Upper lobe of left lung (tissue), 4 donors: ENCODE measurements around the gene RNU1-4.
"Not testable (repeated sequence)": the region's sequence is repeated elsewhere in the genome, so short reads cannot be mapped to it uniquely, and the experiment has no call there.

ENCODE experiments used
- CTCF ChIP-seq, 6 experiments: fragments of 450-650 bp in 4 of 6; fragments of 200-600 bp in 2 of 6; sonication (generic) in 2 of 6; IDR thresholded peaks; one replicate each; pipeline ENCODE4 v1.5.1; 2016 to 2019; ENCODE audit warnings: antibody characterized with exemption in 6 of 6
- POLR2A ChIP-seq, 4 donors: fragments of 450-650 bp; IDR thresholded peaks; one replicate each; pipeline ENCODE4 v1.5.1; 2016 to 2017; ENCODE audit warnings: antibody characterized with exemption in 4 of 4, mild to moderate bottlenecking in 2 of 4
- POLR2AphosphoS5 ChIP-seq, 2 donors: sonication (generic); formaldehyde crosslinking; IDR thresholded peaks; one replicate each; pipeline ENCODE4 v1.5.1; 2017; ENCODE audit warnings: antibody characterized with exemption in 2 of 2

- TF ChIP-seq POLR2A, CTCF, POLR2AphosphoS5 (IDR thresholded peaks at IDR 0.05): not testable (repeated sequence)
These were observed 46.0 kb upstream of the RNU1-4 start for GRCh38 chr1:16694308-16694702.
